Right lobe of liver (tissue), 4 donors: ENCODE results near the gene PRPF39.

Experiments
- POLR2A ChIP-seq: fragments of 450-650 bp; IDR thresholded peaks from one replicate; pipeline ENCODE4 v1.6.1; 2017; ENCODE audit warnings: antibody characterized with exemption, mild to moderate bottlenecking
- TF ChIP-seq, protein P1 (sequence below), 4 donors: fragments of 200-600 bp in 3 of 4; fragments of 450-650 bp in 1 of 4; IDR thresholded peaks; one replicate each; pipeline versions ENCODE4 v1.5.1 to v1.8.0; 2016 to 2022; ENCODE audit warnings: antibody characterized with exemption in 4 of 4, mild to moderate bottlenecking in 2 of 4
- donor health status: DM: no; HTN: no; CAD: no.
- donor health status: DM: no; HTN: no; CAD: no.
- donor health status: DM: no; HTN: yes; CAD: no.

DNA sequence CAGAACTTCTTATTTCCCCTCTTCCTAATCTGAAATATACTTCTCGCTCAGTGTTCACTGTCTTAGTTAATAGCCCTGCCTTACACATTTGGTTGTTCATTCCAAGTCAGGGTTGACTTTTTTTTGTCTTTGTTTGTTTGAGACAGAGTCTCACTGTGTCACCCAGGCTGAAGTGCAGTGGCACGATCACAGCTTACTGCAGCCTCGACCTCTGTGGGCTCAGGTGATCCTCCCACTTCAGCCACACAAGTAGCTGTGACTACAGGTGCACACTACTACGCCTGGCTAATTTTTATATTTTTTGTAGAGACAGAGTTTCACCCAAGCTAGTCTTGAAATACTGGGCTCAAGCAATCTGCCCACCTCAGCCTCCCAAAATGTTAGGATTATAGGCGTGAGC lies 42.3 kb upstream of the PRPF39 start:
- TF ChIP-seq, protein P1, sequence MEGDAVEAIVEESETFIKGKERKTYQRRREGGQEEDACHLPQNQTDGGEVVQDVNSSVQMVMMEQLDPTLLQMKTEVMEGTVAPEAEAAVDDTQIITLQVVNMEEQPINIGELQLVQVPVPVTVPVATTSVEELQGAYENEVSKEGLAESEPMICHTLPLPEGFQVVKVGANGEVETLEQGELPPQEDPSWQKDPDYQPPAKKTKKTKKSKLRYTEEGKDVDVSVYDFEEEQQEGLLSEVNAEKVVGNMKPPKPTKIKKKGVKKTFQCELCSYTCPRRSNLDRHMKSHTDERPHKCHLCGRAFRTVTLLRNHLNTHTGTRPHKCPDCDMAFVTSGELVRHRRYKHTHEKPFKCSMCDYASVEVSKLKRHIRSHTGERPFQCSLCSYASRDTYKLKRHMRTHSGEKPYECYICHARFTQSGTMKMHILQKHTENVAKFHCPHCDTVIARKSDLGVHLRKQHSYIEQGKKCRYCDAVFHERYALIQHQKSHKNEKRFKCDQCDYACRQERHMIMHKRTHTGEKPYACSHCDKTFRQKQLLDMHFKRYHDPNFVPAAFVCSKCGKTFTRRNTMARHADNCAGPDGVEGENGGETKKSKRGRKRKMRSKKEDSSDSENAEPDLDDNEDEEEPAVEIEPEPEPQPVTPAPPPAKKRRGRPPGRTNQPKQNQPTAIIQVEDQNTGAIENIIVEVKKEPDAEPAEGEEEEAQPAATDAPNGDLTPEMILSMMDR (IDR thresholded peaks at IDR 0.05), result no peak
- no peak for TF ChIP-seq POLR2A
